GM18520 (cell line): ENCODE measurements around the gene MND1.

Experiments used
- ATAC-seq: cut with Tn5 transposase; IDR thresholded peaks from one replicate; pipeline ENCODE4 v1.9.1; 2021; ENCODE audit not compliant: unreplicated experiment

The MND1 gene

DNA sequence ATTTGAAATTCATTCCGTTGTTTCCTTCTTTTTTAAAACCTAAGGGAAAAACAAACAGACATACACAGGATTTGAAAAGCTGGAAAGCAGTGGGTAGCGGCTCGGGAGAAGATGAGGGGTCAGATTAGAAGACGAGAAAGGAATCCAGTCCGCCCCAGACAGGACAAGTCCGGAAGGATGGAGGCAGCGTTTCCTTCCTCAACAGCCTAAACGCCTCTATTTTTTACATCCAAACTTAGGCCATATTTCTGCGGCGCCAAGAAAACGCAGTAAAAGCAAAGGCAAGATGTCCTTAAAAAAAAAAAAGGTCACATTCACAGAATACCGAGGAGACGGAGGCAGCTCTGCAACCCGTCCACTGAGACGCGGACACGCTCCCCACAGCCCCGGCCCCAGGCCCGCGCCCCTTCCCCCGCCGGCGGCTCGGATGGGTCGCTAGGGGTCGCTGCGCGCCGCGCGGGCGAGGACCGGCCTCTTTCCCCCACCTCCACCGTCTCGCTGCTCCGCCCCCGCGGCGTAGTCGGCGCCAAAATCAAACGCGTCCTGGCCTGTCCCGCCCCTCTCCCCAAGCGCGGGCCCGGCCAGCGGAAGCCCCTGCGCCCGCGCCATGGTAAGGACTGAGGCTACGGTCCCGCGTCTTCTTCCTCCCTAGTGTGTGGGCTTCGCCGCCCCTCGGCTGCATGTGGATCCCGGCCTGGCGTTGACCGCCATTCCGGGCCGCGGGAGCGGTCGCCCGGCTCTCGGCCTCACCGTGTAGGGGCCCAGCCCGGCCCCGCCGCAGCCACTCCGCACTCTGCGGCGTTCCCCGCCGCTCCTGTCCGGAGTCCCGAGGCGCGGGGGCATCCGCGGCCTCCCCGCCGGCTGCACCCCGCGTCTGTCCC is at the start of gene MND1:
MND1 (plus strand) TSS at position 558 of the 881 bp plus-strand sequence; CDS start at position 608, 50 bp downstream.
- ATAC-seq = peak; percentile 82

GRCh38 chr4:153295131-153295755 is 49.2 kb upstream of the MND1 start:
- no peak for ATAC-seq

DNA sequence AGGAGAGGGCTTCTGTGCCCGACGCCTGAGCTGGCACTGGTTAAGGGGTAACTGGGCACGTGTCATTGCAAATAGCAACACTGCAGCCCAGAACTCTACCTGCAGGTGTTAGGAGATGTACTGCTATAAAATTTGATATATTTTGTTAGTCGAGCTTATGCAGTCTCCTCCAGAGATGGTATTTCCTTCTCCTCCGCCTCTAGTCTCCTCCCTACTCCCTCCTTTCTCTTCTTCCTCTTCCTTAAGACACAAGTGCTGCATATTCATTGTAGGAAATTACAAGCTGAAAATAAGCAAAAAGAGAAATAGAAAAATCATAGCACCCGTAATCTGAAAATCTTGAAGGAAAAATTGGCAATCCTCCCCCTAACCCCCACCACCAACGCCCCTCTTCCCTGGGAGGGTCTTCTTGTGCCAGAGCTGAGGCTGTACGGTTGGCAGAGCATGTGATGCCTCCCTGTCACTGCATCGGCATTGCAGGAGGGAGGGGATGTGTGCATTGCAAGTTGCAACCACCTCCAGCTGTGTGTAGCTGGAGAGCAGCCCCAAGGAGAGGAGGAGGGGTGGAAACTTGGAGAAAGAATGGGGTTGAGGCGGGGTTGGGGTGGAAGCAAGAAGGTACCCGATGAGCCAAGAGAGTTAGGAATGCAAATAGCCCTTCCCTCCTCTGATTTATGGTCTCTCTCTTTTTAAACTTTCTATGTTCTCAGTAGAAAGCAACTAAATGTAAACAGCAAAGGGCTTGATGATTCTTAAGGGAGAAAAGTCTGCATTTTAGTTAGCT is 48.3 kb upstream of the MND1 start:
- no peak for ATAC-seq

DNA sequence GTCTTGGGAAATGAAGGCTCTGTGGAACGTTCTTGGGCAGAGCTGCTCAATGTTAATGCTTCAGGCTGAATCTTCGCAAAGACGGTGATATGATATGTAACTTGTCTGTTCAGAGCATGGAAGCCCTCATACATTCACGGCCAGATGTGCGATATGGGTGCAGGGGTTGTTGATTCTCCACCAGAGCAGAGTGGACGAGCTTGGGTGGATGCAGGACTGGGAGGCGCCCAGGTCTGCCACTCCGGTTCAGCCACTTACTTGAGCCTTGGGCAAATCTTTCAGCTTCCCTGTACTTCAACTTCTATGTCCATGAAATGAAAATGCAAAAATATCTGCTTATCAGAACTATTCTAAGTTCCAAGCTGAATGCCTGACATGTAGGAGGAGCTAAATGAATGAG is 47.4 kb upstream of the MND1 start:
- no peak for ATAC-seq

DNA sequence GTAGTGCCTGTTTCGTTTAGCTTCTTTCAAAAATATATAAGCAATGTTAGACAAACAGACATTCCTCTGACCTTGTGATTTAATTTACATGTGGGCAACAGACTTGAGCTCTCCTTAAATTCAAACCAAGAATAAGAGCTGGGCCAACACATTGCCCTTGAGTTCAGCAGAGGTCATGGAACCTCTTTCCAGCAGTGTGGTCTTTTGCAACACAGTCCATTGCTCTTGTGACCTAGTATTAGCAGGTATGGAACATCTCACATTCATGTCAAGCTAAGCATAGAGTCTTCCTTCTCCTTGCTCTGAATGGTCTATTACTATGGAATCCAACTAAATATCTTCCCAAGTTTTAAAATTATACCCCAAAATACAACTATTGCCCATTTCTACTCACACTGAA is 33.7 kb upstream of the MND1 start:
- ATAC-seq = no peak

DNA sequence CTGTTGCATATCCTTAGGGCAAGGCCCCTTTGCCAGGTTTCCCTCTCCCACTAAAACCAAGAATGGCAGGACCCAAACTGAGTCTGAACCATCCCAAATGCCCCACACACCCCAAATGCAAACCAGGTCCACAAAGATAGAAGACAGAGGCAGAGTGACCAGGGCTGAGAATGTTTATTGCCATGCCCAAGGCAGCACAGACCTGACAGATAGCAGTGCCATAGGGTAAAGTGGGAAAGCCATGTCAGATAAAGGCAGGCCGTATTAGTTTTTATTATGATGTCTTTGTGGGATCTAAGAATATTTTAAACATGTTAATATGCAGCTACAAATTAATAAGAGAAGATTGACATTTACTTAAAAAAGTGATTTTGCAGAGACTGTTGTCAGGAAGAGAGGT is 29.6 kb upstream of the MND1 start:
- no peak for ATAC-seq

DNA sequence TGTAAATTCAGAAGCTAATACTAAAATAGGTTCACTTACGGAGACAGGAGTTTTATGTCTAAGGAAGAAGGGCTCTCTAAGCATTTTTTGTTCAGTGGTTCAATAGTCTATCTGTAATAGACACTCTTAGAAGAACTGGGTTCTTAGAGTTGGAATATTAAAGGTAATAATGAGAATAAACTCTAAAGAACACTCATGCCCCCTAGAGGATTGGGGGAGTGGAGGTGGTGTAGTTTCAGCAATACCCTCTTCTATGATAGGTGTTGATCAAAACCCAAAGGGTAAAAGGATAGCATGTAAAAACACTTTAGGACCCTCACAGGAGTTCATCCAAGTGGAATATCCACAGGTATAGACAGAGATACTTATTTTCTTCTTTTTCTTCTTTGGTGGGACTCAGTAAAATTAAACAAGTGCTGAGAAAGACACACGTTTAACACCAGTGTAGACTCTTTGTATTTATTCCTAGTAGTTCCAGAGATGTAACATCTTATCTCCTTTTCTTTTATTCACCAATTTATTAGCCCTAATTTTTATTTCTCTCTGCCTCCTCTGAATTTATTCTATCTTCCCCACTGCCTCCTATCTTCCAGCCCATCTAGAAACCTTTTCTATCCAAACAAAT is 25.7 kb upstream of the MND1 start:
- ATAC-seq = no peak

GRCh38 chr4:153322791-153323190 is 21.7 kb upstream of the MND1 start:
- ATAC-seq = no peak

DNA sequence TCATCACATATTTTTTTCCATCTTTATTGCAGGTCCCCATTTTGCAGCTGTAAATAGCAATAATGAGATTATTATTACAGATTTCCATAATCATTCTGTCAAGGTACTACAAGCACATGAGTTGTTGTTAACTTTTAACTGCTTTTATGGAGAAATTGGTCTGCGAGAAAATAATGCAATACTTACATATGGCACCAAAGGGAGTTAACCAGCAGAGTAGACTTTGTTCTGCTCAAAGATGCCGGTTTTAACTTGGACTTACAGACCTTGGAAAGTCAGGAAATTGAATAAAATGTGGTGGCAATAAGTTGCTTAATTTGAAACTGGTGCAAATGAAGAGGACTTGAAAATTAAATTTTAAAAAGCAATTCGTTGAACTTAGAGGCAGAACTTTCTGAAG is 20.4 kb upstream of the MND1 start:
- ATAC-seq = no peak

DNA sequence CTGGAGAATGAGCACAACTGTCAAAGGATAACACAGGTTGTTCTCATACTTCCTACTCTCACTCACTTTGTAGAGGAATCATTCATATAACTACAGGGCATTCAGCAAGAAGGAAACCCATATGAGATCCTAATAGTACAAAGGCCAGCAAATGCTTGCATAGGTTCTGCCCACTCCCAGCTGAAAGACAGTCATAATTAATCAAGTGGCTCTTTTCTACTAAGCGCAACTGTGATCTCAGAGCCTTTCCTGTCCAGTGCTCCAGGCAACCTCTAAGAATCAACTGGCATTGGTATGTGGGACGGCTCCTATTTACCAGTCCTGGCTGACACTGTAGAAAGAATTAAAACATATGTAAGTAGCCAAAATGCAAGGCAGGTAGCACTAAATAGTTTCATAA is 18.9 kb upstream of the MND1 start:
- ATAC-seq = no peak

DNA sequence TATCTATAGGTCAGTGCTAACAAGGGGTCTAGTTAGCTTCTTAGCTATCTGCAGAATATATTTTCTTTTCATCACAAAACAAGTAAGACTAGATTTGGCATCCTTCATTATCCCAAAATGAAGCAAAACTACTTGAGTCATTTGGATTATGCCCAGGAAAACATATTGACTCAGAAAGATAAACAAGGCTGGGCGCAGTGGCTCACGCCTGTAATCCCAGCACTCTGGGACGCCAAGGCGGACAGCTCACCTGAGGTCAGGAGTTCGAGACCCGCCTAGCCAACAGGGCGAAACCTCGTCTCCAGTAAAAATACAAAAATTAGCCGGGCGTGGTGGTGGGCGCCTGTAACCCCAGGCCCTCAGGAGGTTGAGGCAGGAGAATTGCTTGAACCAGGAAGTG is 18.0 kb upstream of the MND1 start:
- no peak for ATAC-seq

DNA sequence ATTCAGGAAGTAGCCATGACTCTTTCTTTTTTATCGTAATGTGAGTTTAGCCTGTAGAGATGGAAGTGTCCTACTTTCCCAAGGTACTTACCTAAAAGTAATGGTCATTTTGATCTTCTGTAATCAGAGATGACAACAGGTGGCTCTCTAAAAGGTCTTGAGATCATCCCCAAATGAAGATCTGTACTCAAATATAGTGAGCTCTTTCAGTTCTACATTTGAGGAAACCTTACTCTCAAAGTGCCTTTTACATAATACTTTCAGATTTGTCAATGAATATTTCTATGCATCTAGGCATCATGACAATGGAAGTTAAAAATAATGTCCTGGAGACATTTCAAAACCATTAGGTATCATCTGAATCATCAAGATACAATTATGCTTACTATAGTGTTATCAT is 17.2 kb upstream of the MND1 start:
- no peak for ATAC-seq

- ATAC-seq = no peak
Observed at GRCh38 chr4:153332936-153333335, 11.6 kb upstream of the MND1 start.

GRCh38 chr4:153333874-153334273 is 10.6 kb upstream of the MND1 start:
- no peak for ATAC-seq

GRCh38 chr4:153335665-153336064 is 8.8 kb upstream of the MND1 start:
- ATAC-seq = no peak

DNA sequence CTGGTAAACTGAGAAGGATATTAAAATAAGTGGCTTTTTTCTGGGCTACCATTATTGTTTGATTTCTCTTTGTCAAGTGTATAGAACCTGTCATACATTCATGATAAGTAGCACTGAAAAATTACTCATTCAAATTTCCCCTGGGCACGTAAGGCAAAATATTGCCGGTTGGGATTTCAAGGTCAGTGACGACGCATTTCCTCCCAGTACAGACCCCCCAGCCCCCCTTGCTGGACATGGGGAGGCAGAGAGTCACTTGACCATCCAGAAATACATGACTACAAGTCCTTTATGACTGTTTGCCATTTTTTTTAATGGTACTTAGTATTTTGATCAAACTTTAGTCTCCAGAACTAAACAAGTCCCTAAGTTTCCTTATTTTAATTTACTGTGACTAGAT is 6.8 kb upstream of the MND1 start:
- no peak for ATAC-seq

DNA sequence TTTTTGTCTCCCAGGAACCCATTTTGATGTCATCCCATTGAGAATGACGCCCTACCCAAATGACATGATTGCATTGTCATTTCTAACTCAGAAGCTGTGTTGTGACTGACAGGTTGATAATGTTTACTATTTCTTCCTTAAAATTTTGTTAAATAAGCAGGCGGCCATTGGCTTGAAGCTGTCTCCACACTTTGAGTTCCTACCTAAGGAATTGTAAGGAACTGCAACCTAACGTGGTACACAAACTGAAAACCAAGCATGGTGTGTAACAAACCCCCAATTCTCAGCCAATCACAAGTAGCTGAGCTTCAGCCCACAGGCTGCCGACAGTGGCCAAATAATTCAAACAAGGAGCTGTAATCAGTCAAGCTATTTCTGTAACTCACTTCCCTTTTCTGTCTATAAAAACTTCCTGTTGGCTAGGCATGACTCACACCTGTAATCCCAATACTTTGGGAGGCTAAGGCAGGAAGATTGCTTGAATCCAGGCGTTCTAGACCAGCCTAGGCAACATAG is 2.9 kb upstream of the MND1 start:
- ATAC-seq = no peak

- no peak for ATAC-seq
Observed at GRCh38 chr4:153342751-153343552, 1.5 kb upstream of the MND1 start.

GRCh38 chr4:153345012-153345981 is 809 bp downstream of the MND1 start:
- ATAC-seq = no peak
